Effector CD4-positive, alpha-beta T cell (primary cell): ENCODE results near the gene TENT4A.
"Not testable (repeated sequence)": the region's sequence is repeated elsewhere in the genome, so short reads cannot be mapped to it uniquely, and the experiment has no call there.

ENCODE experiments used
- DNase-seq: peaks from one replicate; pipeline ENCODE4 v3.0.0-alpha.2; 2020

Gene TENT4A

DNA sequence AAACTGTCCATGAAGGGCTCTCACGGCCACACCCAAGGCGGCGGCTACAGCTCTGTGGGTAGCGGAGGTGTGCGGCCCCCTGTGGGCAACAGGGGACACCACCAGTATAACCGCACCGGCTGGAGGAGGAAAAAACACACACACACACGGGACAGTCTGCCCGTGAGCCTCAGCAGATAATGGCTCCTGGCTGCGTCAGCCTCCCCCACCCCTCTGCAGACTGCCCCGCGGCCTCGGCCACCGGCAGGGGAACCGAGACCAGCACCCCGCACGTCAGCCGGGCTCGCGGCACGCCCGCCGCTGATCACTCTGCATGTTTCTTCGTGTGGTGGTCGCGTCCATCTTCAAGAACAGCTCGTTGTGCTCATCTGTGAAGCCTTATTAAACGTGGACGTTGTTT is 41.5 kb downstream of the TENT4A start:
- no peak for DNase-seq

DNA sequence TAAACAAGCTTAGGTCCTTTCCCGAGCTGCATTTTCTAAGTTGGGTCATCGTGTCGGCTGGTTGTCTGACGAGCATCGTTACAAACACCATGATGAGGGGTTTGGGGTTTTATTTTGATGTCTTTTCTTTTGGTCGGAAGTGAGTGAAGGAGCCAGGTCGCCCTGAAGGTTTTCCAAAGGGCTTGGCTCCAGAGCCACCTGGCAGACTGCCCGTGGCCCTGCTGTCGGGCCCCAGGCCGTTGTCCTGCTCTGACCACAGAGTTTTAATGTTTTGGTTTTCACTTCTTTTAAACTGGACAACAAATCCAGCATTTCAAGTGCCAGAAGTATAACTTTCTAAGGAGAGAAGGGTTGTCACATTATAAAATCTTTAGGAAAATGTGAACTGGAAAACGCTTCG is 42.3 kb downstream of the TENT4A start:
- DNase-seq: no peak

DNA sequence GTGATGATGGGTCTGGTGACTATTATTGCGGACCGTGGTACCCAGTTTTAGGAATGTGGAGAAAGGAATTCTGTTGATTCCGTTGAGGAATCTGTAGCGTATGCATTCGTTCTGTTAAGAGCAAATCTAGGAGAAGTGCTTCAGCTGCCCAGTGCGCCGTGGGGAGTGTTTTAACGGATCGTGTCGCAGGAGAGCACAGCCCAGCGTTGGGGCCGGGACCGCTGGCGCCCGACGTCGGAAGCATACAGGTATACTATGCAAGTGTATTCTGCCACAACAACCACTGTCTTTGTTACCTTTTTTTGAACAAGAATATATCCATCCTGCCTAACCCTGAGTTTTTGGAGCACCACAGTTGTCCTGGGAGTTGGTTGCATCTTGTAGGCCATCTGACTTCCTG is 42.7 kb downstream of the TENT4A start:
- no peak for DNase-seq

DNA sequence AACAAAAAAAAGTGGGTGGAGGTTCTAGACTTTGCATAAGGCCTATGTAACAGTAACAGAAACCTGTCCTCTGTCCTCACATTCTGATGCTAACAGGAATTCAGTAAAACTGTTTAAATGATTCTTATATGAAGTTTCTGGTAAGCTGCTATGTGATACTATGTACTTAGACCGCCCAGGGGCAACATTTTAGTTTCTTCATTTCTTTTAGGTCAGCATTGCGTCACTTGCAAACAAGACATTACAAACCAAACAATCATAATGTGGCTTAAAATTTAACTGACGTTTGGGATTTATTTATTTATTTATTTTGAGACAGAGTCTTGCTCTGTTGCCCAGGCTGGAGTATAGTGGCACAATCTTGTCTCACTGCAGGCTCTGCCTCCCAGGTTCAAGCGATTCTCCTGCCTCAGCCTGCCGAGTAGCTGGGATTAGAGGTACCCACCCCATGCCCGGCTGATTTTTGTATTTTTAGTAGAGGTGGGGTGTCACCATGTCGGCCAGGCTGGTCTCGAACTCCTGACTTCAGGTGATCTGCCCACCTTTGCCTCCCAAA is 44.3 kb downstream of the TENT4A start:
- no peak for DNase-seq

DNA sequence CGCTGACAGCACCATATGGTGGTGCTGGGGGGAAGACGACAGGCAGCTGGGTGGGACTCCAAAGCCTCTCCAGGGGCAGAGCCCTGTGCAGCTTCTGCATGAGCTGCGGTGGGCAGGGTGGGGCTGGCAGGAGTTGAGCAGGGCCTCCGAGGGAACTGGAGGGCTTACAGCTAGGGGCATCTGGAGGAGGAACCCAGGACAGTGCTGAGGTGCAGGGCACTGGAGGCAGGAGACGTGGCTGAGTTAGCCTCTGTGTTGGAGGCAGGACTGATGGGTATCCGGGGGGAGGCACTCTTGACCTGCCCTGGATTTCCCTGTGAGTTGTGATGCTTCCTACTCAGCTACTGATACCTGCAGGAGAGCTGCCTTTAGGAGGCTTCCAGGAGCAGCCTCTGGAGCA is 45.0 kb downstream of the TENT4A start:
- no peak for DNase-seq

DNA sequence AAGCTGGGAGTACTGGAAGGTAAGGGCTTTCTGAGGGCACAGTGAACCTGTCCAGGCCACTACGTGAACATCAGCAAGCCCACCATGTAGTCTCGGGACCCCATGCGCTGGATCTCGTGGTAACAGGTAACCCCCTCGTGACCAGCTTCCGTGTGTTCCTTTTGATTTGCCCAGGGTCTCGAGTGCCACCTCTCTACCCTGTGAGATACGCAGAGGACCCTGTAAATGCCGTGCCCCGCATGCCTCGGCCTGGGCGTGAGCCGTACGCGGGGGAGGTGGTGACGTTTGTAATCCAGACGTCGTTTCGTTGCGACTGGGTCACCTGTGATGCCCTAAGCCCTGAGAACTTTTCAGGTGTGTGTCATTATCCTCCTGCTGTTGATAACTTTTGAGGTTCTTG is 45.5 kb downstream of the TENT4A start:
- no peak for DNase-seq

DNA sequence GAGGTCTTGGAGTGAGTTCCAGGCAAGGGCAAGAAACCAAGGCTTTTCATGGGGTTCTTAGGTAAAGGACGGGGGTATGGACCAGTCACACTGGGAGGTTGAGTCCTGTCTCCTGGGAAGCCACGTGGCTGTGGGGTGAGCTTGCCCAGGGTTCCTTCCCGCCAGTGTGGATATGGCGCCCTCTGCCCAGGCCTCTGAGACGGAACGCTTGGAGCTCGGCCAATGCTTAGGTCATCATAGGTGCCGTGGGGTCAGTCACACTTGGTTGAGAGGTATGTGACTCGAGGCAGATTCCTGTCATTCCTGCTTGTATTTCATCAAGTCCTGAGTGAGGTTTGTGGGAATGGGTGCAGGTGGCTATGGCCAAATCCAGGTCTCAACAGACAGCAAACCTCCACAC is 46.2 kb downstream of the TENT4A start:
- no peak for DNase-seq

DNA sequence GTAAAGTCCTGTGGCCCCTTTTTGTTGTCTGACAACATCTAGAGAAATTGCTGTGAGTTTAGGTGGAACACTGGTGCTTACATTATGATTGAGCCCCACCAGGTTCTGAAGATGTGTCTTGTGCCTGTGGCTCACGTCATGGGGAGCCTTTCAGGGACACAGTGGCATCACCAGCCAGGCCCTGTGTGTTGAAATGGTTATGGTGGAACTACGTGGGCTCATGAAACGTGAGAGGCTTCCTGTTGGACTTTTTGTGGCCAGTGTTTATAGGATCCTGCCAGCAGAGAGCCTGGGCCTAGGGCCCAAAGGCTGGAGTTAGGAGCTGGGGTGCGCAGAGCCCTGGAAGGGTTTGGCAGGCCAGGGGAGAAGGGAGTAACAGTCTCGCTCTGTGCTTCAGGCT is 46.8 kb downstream of the TENT4A start:
- no peak for DNase-seq

DNA sequence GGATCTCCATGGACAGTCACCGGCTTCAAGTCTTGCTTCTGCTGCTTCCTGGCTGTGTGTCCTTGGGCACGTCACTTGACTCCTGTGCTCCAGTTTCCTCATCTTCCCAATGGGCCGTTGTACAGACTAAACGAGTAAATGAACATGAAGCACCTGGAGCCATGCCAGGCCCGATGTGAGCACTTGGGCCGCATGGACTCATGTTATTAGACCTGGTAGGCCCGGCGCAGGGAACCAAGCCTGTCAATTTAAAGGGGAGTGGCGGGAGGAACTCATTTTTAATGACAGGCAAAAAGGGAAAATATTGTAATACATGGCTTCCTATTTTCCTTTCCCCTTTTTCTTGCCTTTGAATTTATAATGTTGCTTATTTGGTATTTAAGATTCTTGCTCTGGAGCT is 47.5 kb downstream of the TENT4A start:
- DNase-seq: no peak

DNA sequence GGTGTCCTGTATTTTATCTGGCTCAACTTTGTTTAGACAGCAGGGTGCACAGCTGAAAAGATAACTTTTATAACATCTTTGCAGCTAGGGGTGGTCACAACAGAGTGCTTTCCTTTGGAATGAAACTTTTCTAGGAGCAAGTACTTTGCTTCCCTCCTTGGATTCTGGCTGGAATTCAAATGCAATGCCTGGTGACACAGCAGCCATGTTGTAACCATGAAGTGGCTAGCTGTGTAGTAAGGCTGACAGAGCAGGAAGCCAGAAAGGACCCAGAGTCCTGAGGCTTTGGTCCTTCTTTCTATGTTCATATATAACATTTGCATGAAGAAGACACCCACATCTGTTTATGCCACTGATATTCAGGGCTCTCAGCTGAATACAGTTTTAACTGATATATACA is 48.1 kb downstream of the TENT4A start:
- no peak for DNase-seq

DNA sequence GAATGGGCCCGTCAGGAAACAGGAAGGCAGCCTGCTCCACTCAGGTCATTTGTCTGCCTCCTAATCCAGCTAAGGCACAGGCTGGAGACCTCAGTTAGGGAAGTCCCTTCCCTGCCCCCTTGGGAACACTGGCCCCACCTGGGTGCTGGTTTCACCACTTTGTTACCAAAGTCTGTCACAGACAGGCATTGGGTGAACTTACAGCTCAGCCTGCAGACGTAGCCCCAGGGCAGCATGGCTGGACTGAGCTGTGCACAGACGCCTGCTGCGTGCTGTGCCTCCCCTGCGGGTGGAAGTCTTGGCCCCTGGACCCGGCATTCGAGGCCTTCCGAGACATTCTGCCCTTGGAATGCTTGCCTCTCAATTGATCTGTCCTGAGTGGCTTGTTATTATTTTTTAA is 48.9 kb downstream of the TENT4A start:
- DNase-seq: no peak

DNA sequence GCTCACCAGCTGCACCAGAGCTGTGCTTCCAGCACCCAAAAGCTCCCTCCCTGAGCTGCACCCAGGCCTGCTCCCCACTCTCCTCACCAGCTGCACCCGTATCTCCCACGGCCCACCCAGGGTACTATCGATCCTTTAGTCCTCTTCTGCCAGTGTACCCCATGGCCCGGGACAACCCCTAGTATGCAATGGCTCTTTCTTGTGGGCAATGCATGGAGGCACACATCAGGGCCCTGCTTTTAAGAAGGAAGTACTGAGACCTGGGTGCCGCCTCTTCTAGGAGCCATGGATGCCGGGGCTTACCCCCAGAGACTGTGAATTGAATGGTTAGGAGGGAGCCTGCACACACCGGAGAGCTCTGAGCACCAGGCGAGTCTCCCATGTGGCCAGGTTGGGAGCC is 49.5 kb downstream of the TENT4A start:
- no peak for DNase-seq

DNA sequence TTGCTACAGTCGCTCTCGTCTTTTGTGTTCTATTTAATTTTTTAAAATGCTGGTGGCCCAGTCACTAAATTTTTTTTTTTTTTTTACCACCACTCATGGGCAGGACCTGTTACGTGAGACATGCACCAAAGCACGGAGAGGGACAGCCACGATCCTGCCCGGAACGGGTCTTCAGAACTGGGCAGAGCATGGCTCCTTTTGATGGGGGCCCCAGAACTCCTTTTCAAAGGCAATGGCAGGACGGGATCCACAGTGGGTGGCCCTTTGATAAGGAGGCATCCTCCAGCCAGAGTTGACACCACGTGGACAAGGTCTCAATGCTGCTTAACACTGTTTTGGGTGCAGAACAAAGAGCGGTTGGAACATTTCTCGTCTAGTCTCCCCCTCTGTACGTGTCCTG is 50.0 kb downstream of the TENT4A start:
- DNase-seq: no peak

DNA sequence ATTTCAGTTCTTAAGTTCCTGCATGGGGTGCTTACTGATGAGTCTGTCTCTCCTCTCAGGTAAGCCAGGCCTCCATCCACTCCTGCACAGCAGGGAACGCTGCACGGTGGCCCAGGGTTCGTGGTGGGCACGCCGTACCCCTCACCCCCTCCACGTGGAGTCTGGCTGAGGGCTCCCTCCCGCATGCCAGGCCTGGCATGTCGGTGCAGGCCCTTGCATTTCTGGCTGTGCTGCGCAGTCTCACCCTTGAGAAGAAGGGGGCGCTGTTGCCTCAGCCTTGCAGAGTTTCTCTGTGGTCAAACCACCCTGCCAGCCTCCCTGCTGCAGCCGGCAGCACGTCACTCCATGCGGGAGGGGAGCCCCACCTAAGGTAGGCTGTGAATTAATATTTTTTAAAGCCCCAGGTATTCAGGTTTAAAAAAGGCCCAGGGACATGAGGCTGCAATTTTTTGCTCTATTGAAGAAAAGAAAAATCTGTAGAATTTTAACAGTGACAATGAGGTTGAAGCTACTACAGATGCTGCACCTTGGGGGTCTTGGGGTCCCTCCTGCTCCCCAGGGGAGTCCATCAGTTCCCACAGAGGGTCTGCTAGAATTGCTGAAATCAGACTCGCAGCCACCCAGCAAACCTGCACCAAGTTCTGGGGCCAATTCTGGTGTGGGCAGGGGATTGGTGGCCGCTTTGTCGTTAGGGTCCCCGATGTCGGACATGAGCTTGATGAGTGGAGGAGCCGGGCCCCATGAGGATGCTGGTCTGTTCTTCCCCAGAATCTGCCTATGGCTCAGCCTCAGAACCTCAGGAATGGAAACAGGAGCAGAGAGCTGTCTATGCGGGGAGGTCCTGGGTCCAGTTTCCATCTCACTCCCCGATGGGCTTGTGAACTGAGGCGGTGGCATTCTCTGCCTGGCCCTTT is 52.6 kb downstream of the TENT4A start:
- peak; percentile 38 for DNase-seq

DNA sequence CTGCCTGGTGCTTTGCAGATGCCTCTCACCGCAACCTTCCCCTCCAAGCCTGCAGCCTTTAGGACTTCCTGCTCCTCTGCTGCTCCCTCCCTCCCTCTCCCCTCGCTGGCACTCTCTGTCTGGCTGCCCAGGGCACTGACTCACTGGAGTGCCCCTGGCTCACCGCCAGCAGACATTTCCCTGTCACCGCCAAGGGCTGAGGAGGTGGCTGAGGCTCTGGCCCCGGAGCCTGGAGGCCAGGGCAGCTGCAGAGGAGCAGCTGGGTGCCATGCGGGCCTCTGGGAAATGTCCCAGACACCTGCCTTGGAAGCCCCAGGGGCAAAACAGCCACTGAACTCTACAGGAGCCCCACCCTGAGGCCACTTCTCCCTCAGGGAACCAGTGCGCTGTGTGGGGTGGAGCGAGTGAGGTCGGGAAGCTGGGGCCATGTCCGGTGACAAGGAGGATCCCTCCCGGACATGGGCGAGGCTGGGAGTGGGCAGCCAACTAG is 53.4 kb downstream of the TENT4A start:
- DNase-seq: no peak

DNA sequence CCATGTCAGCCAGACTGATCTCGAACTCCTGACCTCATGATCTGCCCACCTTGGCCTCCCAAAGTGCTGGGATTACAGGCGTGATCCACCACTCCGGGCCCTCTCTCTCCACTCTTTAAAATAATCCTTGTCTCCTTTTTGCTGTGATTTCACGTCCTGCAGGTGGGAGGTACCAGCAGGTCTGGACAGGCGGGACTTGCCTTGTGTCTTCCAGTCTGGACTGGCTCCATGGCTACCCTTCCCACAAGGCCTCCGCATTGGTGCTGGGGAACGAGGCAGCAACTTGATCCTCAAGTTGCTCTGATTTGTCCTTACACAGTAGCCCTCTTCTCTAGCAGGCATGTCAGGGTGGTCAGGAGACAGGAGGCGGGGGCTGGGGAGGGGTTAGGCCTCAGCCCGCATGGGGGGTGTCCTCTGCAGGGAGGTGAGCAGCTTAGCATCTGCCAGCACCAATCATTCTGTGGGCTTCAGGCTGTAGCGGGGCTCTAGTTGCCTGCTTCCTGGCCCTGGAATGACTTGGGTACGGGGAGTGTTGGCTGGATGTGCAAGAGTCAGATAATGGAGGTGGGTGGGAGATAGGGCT is 54.3 kb downstream of the TENT4A start:
- DNase-seq: no peak

DNA sequence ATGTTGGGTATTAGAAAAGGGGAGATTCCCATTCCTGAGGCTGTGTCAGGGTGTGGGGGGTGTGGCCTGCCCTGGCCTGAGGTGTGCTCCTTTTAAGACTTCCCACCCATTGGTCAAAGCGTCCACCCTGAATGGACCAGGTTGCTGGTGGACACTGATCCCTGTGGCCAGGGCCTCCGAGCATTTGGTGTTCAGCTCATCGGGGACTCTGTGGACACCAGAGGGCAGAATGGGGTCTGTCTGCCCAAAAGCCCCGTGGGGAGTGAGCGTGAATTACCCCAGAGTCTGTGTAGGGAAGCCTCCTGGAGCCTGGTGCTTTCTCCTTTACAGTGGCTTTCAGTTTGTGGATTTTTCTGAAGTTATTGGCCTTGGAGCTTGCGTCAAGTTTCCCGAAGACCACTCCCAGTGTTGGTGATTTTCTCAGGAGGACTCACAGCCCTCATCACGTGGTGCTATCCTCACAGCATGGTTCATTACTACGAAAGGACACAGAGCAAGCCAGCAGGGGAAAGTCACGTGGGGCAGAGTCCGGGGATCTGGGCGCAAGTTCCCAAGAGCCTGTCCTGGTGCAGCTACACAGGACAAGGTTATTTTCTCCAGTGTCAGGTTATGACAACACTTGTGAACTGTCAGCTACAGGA is 55.5 kb downstream of the TENT4A start:
- no peak for DNase-seq

DNA sequence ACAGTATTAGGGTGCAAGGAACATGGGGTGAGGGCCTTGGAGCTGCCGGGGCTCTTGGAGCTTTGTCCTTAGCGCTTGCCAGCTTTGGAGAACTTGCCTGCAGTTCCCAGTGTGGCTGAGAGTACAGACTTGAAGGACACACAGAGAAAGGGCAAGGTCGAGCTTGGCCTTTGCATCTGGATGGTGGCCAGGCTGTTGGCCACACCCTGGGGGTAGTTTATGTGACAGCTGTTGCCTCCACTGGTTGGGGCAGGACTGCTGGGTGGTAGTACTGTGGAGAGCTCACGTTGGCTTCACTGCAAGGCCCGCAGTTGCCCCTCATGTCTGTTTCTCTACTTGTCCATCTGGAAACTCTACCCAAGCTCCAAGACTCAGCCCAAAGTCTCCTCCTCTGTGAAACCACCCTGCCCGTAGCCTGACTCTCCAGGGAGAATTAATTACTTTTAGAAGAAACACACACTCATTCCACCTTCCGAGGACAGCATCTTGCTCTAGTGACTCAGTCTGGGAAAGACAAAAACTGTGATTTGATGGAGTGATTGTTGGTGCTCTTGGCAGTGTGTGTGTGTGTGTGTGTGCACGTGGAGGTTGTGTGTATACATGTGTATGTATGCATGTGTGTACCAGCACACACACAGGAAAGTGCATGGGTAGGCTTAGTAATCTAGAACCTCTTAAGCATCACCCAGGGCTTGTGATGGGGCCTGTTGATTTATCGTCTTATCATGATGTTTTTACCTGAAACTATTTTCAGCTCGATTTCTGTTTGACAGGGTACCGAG is 57.8 kb downstream of the TENT4A start:
- no peak for DNase-seq

DNA sequence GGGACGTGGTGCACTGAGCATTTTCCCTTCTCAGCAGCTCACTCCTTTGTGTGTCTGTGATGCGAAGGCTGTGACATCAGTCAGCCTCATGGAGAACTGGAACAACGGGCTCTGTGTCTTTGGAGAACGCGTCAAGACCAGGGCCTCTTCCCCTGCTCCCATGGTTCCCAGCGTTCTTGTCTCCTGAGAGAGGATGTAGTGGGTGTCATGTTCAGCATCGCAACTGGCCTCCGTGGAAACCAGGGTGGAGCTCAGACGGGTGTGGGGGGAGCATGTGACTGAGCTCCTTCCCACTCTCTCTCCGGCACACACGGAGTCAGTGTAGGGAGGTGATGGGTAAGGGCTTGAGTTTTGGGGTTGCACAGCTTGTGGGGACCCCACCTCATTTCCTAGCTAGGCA is 59.7 kb downstream of the TENT4A start:
- no peak for DNase-seq

DNA sequence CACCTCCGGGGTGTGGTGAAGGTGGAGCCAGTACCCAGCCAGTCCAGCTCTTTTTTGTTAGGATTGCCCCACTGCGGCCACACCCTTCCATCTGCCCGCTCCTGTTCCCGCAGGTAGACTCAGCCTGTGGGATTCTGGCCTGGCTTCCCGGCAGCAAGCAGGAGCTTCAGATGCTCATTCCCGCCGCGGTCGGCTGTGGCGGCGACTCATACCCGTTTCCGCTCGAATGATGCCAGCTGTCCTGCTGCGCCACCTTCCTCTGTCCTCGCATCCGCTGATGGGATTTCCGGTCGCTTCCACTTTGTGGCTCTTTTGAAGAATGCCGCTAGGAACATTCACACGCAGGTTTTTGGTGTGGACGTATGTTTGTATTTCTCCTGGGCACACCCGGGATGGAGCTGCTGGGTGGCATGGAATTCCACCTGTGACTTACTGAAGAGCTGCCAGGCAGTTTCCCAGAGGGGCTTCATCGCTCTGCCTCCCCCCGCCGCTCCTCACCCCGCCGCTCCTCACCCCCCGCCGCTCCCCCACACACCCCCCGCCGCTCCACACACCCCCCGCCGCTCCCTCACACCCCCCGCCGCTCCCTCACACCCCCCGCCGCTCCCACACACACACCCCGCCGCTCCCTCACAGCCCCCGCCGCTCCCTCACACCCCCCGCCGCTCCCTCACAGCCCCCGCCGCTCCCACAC is 60.3 kb downstream of the TENT4A start:
- DNase-seq: no peak

DNA sequence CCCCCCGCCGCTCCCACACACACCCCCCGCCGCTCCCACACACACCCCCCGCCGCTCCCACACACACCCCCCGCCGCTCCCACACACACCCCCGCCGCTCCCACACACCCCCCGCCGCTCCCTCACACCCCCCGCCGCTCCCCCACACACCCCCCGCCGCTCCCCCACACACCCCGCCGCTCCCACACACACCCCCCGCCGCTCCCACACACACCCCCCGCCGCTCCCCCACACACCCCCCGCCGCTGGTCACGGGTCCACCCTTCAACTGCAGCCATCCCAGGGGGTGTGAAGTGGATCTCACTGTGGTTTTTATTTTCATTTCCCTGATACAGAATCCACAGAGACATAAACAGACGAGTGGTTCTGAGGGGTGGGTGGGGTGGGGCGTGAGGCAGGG is 61.0 kb downstream of the TENT4A start:
- not testable (repeated sequence) for DNase-seq

DNA sequence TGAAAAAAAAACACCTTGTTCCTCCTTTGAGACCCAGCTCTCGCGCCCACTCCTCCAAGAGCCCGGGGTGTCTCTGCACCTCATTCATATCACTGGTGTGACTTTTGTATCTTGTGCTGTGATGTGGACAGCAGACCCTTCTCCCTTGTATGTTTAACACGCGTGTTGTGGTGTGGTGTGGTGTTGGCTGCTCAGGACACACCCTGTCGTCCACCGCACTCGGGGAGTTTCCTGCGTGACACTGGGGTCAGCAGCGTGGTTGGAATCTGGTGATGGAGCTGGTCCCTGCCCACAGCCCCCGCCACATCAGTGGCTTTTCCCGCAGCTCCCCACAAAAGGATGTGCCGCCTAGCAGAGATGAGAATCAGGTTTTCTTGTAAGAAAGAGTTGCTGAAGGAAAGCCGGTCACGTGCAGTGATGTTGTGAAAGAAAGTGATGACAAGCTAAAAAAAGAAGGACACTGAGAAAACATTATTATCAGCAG is 61.5 kb downstream of the TENT4A start:
- DNase-seq: no peak
